ENCODE results near the gene CYBA.

CYBA gene

DNA sequence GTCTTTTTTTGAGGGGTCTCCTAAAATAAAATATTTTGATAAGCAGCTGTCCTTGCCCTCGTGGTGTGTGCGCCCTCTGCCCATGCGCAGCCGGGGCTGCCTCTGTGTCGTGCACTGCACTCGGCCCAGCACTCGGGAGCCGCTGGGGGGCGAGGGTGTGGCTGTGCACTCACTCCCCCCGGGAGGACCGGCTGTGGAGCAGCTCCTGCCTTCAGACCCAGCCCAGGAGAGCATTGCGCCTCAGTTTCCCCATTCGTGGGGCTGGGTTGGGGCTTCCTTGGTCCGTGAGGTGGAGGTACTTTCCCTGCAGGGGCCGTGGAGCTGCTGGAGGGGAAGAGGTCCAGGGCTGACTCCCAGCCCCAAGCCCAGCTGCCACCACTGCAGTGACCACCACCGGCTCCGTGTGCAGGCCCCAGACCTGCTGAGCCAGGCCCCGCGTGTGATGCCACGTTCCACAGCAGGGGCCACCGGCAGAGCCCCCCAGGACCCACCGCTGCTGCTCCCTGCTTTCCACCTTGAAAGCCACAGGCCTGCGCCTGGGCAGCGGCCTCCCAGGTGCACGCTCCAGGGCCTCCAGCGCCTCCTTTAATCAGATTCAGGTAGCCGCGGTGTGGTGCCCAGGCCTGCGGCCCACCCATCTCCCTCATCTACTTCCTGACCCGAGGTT lies 18.8 kb downstream of the CYBA start:
- in situ Hi-C loops (cut with HindIII; ENCODE audit: low sequenced_read_pairs) = no loop called here

DNA sequence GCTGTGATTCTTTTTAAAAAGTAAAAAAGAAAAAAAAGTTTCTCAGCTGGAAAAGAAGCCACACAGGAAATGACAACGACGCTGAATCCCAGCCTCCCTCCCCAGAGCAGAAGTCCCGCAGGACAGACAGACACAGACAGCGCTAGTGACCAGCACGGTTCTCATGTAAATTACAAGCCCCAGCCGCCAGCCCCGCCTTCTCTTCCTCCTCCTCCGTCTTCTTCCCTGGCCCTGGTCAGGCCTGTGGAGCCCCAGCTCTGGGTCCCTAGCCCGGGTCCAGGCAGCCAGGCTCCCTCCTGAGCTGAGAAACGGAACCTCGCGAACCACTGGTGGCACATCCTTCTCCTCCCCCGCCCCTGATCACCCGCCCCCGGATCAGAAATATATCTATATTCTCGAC lies 19.5 kb downstream of the CYBA start:
- in situ Hi-C loops (cut with HindIII; ENCODE audit: low sequenced_read_pairs) = no loop called here

DNA sequence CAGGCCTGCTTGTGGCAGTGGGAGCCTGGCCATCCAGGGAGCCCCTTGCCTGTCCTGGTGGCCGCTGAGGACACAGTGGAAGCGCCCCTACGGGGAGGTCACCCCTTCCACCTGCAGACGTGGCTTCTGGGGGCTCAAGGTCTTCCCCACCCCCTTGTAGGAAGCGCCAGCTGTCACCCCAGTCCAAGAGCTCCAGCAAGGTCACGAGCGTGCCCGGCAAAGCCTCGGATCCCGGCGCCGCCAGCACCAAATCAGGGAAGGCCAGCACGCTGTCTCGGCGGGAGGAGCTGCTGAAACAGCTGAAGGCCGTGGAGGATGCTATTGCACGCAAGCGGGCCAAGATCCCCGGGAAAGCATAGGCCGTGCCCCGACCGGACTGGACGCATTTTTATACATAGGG lies 19.9 kb downstream of the CYBA start:
- in situ Hi-C loops (cut with HindIII; ENCODE audit: low sequenced_read_pairs) = no loop called here

DNA sequence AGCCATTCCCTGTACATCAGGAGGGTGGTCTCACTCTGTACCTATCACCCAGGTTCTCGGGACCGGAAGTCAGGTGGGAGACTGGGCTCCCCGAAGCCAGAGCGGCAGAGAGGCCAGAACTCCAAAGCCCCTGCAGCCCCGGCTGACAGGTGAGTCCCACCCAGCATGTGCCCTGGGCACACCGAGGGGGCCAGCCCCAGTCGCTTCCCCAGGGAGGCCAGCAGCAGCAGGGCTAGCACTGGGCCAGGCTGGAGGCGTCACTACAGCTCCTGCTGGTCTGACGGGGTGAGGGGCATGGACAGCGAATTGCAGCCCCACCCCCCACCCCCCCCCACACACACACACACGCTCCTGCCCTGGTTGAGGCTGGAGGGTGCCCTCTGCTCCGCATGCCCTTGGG lies 20.4 kb downstream of the CYBA start:
- in situ Hi-C loops (cut with HindIII; ENCODE audit: low sequenced_read_pairs) = no loop called here

DNA sequence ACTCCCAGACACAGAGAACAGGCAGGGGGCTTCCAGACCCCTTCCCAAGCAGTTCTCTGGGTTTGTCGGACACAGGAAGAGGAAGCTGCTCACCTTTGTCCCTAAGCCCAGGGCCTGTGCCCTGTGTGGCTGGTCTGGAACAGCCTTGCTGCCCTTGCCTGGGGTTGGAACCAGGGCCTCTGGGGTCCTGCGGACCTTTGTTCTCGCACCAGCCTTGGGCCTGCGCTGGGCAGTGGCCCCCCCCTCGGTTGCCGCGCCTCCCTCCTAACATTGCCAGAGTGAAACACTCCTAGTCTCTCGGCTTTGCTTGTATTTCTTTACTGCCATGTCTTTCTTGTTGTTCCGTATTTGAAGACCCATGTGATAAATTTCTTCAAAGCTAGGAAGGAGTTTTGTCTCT lies 21.0 kb downstream of the CYBA start:
- in situ Hi-C loops (cut with HindIII; ENCODE audit: low sequenced_read_pairs) = loop anchor here (5.0 kb wide), 1 partner anchor 43 kb away; no protein-coding TSS in a partner anchor

DNA sequence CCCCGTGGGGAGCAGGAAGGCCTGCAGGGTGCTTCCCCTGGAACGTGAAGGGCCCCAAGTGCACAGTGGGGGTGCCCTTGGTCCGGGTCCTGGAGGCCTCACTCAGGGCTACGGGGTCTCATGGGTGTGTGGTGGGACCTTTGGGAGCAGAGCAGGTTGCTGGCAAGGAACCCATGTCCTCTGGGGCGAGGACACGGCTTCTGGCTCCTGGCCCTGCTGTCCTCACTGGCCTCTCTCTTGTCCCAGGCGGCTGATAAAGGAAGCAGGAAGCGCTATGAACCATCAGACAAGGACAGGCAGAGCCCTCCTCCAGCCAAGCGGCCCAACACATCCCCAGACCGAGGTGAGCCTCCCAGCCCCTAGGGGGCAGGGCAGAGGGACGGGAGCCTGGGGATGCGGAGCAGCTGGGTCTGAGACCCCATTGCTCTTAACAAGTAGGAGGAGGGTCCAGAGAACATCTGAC lies 22.3 kb downstream of the CYBA start:
- in situ Hi-C loops (cut with HindIII; ENCODE audit: low sequenced_read_pairs) = loop anchor here (5.0 kb wide), 1 partner anchor 41 kb away; no protein-coding TSS in a partner anchor

DNA sequence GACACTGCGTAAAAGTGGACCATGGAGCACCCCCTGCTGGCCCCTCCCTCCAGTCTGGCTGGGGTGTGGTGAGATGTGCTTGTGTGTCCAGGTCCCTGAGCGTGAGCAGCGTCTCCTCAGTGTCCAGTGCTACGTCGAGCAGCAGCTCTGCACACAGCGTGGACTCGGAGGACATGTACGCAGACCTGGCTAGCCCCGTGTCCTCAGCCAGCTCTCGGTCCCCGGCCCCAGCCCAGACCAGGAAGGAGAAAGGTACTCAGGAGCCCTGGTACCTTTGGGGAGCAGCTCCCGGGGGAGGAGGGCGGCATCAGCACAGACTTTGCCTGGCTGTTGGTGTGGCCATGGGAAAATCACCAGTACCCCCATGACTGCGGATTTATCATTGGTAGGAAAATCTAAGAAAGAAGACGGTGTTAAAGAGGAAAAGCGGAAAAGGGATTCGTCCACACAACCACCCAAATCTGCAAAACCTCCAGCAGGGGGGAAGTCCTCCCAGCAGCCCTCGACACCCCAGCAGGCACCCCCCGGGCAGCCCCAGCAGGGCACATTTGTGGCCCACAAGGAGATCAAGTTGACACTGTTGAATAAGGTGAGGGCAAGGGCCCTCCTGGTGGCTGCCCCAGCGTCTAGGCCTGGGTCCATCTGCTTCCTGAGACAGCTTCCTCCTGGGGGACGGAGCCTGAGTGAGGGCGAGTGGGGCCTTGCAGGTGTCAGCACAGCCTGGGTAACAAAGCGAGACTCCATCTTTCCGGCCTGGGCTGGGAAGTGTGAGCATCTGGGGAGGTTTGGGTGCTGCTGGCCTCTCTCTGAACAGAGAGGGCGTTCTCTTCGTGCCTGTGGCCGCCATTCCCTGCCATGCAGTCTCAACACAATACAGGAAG lies 23.1 kb downstream of the CYBA start:
- in situ Hi-C loops (cut with HindIII; ENCODE audit: low sequenced_read_pairs) = loop anchor here (5.0 kb wide), 1 partner anchor 40 kb away; no protein-coding TSS in a partner anchor

DNA sequence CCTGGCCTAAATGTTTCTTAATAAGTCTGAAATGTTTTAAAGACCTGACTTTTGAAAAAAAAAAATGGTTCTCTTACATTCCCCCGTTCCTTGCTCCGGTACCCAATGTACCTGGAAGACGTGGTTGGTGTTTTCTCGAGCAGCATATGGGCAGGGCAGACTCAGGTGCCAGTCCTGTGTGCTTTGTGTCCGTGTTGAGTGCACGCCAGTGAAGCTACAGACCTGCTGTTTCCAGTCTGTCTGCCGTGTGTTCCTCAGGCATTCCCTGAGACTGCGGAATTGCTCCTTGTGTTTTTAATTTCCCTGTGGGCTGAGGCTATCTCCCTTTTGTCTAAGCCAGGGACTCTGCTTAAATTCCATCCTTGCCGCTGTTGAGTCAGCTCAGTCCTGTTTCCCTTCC lies 24.2 kb downstream of the CYBA start:
- in situ Hi-C loops (cut with HindIII; ENCODE audit: low sequenced_read_pairs) = loop anchor here (5.0 kb wide), 1 partner anchor 39 kb away; no protein-coding TSS in a partner anchor

DNA sequence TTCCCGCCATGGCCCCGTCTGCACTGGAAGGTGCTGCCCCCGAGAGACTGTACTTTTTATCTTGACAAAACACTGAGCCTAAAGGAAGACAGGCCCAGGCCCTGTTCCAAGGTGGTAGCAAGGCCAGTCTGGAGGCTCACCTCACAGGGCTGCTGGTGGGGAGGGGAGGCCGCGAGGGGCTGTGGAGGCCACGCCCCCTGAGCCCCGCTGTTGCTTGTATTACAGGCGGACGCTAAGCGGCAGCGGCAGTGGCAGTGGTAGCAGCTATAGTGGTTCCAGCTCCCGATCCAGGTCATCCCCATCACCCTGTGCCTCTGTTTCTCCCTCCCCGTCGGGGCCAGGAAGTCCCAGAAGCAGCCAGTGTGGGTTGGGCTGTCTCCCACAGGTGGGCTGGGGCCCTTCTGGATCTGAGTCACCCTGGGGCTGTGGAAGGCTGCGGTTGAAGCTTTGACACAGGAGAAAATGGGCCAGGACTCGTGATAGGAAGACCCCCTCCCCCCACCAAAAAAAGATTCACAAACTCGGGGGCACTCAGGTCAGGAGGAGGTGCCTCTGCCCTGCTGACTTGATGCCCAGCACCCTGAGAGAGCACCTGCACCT lies 25.8 kb downstream of the CYBA start:
- in situ Hi-C loops (cut with HindIII; ENCODE audit: low sequenced_read_pairs) = loop anchor here (5.0 kb wide), 1 partner anchor 38 kb away; no protein-coding TSS in a partner anchor

DNA sequence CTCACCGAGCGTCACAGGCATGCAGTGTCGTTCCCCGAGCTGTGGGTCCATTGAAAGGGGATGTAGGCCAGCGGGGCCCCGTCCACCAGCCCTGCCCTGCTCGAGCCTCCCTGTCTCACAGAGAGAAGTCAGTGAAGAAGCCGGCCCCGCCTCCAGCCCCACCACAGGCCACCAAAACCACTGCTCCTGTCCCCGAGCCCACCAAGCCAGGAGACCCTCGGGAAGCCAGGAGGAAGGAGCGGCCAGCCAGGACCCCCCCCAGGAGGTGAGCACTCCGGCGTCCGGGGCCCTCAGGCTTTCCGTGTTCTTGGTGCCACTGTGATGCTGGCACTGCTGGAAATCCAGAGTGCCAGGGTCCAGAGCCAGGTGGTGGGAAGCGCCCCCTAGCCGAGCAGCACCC lies 26.4 kb downstream of the CYBA start:
- in situ Hi-C loops (cut with HindIII; ENCODE audit: low sequenced_read_pairs) = no loop called here

DNA sequence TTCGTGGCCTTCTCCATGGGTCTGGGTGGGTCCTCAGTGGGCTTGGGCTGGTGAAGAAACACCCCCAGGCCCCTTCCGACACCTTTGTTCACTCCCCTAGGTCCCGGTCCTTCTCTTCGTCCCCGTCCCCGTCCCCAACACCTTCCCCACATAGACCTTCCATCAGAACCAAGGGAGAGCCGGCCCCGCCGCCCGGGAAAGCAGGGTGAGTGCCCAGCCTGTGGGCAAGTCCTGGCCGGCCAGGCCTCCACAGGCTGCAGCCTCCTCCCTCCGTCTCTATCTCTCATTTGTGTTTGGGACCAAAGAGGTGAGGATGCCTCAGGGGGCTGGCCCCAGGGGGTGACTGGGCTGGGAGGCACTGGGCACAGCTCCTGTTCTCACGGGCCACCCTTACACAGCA lies 27.0 kb downstream of the CYBA start:
- in situ Hi-C loops (cut with HindIII; ENCODE audit: low sequenced_read_pairs) = no loop called here

DNA sequence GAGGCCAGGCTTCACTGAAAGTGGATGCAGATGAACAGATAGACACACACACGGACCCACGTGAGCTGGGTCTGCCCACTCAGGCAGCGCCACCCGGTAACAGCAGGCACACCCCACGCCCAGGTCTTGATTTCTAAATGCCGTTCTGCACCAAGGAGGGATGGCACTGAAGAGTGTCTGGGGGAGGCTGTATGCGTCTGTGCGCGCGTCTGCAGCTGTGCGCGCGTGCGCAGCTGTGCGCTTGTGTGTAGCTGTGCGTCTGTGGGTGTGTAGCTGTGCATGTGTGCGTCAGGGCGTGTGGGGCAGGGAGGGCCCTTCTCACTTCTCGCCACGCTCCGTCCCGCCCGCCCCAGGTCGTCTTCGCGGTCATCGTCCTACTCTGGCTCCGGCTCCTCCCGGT lies 28.0 kb downstream of the CYBA start:
- in situ Hi-C loops (cut with HindIII; ENCODE audit: low sequenced_read_pairs) = no loop called here

DNA sequence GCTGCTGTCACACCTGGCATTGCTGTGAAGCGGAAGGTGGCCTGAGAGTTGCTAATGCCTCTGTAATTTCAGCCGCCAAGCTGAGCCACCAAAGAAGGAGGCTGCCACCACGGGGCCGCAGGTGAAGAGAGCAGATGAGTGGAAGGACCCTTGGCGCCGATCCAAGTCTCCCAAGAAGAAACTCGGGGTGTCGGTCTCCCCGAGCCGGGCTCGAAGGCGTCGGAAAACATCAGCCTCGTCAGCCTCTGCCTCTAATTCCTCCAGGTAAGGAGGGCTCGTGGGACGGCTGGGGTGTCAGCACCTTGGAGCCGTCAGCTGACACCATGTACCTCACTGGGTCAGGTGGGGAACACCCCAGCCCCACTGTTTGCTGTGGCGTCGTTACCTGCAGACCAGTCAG lies 28.7 kb downstream of the CYBA start:
- in situ Hi-C loops (cut with HindIII; ENCODE audit: low sequenced_read_pairs) = no loop called here

DNA sequence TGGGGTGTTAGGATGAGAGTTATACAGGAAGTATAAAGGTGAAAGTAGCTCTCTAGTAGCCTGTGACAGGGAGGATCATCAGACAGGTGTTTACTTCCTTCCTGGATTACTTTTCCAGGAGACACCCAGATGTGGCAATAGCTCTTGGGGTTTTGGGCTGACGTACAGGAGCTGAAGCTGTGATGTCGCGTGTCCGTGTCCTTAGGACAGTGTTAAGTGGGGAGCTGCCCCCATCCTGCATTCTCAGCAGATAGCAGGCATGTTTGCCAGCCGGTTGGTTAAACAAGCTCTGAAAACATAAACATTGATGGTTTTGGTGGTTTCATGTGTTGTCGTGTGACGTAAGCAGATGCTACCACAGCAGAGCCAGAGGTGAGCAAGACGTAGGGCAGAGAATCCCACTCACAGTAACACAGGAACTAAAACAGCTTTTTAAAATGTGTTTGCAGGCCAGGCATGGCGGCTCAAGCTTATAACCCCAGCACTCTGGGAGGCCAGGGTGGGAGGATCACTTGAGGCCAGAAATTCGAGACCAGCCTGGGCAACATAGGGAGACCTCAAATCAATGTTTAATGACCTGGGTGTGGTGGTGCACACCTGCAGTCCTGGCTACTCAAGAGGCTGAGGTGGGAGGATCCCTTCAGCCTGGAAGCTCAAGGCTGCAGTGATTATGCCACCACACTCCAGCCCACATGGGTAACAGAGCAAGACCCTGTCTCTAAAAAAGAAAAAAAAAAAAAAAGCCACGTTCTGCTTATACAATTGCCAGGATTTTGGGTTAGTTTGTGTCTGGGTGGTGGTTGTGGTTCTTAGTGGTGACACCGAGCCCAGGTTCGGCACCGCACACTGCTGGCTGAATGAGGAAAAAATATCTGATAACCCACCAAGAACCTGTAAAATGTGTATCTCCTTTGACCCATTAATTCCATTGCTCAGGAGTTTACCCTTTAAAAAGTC lies 30.7 kb downstream of the CYBA start:
- in situ Hi-C loops (cut with HindIII; ENCODE audit: low sequenced_read_pairs) = no loop called here

DNA sequence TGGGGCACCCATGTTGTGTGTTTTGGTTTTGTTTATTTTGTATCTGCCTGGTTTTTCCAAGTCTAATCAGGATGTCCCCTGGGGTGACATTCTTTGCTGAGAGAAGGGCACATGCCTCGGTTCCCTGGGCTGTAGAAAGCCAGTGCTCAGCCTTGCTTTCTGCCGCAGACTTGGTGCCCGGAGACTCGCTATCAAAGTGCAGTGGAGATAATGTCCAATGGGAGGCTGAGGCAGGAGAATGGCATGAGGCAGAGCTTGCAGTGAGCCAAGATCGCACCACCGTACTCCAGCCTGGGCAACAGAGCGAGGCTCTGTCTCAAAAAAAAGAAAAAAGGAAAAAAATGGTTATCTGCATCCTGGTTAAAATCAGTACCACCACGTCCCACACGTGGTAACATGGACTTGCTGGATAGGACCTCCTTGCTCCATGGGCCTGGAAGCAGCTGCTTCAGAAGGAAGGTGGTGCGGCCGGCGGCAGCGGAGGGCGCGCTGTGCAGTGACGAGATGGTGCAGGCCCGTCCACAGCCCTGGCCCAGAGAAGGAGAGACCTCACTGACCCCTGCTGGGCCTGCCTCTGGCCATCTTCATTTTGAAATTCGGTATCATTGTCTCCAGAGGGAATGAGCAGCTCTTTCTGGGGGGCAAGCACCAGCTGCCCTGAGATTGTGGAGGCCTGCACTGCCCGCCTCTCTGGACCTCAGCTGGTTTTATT lies 31.7 kb downstream of the CYBA start:
- in situ Hi-C loops (cut with HindIII; ENCODE audit: low sequenced_read_pairs) = no loop called here

DNA sequence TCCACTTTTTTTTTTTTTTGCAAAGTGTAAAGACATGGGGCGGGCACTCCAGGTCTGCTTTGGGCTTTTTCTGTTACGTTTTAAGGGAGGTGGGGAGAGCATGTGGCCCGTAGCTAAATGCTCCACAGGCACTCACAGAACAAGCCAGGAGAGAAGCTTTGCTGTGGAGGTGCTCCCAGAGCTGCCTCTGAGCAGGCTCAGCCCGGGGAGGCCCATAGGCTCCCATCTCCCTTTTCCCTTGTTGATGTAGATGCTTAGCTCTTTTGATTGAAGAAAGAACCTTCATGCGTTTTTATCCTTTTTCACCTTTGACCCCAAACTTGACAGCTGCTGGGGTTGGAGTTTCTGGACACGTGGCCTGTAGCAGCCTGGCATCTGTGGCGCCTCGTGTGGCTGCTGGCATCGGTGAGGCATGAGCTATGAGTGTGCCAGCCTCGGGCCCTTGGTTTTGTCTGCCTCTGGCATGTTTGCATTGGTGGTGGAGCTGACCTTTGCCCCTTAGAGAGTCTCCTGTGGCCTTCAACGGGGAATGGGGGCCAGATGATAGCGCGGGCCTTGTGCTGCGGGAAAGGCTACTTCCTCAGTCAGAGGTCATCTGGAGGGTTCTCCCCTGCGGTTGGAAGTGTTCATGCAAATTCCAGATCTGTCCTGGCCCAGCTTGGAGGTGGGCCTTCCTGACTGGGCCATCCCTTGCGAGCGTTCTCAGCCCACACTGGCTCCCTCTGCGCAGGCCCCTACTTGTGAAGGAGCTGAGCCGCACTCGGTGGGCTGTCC lies 32.5 kb downstream of the CYBA start:
- in situ Hi-C loops (cut with HindIII; ENCODE audit: low sequenced_read_pairs) = no loop called here

DNA sequence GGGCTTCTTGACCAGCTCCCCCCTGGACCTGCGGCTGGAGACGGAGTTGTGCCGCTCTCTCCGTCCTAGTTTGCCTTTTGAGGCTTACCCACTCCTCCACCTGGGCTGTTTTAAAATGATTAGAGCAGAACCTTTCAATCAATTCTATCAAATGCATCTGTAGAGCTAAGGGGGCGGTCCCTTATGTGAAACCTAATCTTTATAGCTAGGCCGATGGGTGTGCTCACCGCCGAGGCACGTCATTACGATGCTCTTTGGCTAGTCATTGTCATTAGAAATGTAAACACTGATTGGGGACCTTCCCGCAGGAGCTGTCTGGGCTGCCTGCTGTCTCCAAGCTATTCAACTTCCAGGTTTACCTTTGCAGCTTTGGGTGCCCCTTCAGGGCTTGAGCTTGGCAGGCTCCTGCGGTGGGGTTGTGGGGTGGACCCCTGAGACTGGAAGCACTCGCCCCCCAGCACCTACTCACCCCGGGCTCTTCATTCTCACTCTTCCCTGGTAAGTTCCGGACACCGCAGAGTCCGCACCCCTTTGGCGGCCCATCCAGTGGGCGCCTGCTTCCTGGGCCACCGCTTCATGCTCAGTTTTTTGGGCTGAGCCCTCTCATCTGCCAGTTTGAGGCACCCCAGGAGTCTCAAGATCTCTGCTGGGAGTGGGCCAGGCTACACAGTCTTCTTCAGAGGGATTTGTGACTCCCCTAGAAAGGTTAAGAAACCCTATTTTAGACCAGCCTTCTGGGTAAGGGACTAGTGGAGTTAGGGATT lies 33.4 kb downstream of the CYBA start:
- in situ Hi-C loops (cut with HindIII; ENCODE audit: low sequenced_read_pairs) = no loop called here

DNA sequence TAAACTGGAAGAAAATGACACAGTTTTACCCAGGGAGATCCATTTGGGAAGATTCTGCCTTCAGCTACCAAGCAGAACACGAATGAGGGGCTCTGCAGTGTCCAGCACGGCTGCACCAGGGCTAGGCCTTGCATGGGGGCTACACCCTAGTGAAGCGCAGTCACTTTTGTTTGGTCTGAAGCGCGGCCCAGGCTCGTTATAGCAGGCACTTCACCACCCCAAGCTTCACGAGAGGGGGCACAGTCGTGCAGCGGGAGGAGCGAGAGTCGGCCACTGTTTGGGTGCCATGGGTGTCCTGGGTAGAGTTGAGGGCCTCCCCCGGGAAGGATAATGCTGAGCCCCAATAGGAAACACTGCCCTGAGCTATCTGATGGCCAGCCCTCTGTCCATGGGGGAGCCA lies 34.1 kb downstream of the CYBA start:
- in situ Hi-C loops (cut with HindIII; ENCODE audit: low sequenced_read_pairs) = no loop called here
